AG09309 (cell line): ENCODE results near the gene SPATA2L.
"Not testable (repeated sequence)": the region's sequence is repeated elsewhere in the genome, so short reads cannot be mapped to it uniquely, and the experiment has no call there.

Experiments used
- DNase-seq: peaks from one replicate; pipeline ENCODE4 v3.0.0-alpha.2; 2010; ENCODE audit warnings: low read depth
- H3K4me3 ChIP-seq: 2 replicates; pipeline ENCODE4 v1.5.1; 2011; ENCODE audit warnings: mild to moderate bottlenecking, low read depth, low read length, moderate library complexity; ENCODE audit not compliant: control insufficient read depth
- TF ChIP-seq, protein P1 (sequence below): IDR thresholded peaks from 2 replicates; pipeline ENCODE4 v1.5.1; 2011; ENCODE audit warnings: mild to moderate bottlenecking, low read depth, low read length, inconsistent platforms; ENCODE audit not compliant: insufficient read depth, control insufficient read depth; ENCODE audit errors: missing control alignments

The SPATA2L gene

DNA sequence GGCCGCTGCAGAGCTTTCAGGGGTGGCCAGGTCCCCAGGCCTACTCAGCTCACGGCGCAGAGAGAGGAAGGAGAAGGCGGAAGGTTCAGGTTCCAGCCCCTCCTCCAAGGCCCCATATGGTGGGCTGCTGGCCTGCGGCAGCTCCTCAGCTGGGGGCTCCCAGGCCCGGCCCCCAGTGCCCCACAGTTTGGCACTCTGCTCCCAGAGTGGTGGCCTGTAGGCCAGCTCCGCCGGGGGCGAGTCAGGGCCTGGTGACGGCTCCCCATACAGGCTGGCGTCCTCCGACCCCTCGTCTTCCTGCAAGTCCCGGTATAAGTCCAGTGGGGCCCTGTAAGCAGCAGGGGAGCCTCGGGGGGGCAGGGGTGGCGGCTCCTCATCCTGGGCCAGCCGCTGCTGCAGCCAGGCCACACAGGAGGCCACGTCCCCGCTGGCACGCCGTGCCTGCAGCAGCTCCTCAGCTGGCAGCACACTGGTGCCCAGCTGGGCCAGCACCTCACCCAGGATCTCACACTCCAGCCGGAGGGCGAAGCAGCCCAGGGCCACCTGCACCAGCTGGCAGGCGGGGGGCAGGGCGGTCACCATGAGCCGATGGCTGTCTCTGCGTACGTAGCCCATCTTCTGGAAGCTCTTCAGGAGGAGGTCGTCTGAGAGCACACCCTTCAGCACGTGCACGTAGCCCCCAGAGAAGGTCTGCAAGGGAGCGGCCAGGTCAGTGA lies 3.7 kb downstream of the SPATA2L start:
- H3K4me3 ChIP-seq, result no peak overlapping the region
- DNase-seq, result no peak
- TF ChIP-seq, protein P1, sequence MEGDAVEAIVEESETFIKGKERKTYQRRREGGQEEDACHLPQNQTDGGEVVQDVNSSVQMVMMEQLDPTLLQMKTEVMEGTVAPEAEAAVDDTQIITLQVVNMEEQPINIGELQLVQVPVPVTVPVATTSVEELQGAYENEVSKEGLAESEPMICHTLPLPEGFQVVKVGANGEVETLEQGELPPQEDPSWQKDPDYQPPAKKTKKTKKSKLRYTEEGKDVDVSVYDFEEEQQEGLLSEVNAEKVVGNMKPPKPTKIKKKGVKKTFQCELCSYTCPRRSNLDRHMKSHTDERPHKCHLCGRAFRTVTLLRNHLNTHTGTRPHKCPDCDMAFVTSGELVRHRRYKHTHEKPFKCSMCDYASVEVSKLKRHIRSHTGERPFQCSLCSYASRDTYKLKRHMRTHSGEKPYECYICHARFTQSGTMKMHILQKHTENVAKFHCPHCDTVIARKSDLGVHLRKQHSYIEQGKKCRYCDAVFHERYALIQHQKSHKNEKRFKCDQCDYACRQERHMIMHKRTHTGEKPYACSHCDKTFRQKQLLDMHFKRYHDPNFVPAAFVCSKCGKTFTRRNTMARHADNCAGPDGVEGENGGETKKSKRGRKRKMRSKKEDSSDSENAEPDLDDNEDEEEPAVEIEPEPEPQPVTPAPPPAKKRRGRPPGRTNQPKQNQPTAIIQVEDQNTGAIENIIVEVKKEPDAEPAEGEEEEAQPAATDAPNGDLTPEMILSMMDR, result no peak

DNA sequence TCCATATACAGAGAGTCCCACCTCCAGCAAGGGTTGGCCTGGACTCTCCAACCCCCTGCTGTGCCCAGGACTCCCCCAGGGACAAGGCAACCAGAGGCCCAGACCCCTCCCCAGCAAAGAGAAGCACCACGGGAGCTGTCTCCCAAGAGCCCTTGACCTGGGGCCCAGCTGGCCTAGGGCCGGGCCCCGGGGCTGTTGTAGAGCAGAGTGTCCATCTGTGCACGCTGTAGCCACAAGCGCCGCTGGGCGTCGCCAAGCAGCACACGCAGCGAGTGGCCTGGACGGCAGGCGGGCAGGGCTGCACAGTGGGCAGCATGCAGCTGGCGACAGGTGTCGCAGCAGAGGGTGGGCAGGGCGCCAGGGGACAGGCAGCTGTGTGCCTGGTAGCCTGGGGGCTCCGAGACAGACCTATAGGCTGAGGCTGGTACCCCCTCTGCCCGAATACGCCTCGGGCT lies 4.3 kb downstream of the SPATA2L start:
- no peak for DNase-seq

DNA sequence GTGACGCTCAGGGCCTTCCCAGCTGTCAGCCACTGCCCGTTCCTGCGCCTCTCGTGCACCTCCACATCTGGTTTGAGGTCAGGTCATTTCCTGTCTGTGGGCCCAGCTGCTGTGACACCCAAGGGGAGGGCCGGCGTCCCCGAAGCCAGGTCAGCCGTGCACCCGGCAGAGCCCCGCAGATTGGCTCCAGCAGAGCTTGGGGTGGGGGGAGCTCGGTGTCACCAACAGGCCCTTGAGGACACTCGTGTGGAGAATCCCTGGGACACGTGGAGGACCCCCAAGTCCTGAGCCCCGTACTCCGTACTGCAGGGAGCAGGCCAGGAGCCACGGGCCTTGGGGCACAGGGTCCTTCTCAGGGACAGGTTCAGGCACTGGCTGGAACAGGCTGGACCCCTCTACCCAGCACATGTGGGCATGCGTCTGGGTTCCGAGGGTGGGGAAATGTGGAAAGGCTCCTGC lies 4.8 kb downstream of the SPATA2L start:
- H3K4me3 ChIP-seq, result no peak overlapping the region
- DNase-seq, result no peak
- TF ChIP-seq, protein P1, result no peak

More for the DNA sequence above, 4.3 kb downstream of the SPATA2L start:
- TF ChIP-seq, protein P1, result no peak
- no peak overlapping the region for H3K4me3 ChIP-seq

GRCh38 chr16:89695875-89696669 lies 5.4 kb downstream of the SPATA2L start:
- no peak for DNase-seq
- TF ChIP-seq, protein P1, result no peak

DNA sequence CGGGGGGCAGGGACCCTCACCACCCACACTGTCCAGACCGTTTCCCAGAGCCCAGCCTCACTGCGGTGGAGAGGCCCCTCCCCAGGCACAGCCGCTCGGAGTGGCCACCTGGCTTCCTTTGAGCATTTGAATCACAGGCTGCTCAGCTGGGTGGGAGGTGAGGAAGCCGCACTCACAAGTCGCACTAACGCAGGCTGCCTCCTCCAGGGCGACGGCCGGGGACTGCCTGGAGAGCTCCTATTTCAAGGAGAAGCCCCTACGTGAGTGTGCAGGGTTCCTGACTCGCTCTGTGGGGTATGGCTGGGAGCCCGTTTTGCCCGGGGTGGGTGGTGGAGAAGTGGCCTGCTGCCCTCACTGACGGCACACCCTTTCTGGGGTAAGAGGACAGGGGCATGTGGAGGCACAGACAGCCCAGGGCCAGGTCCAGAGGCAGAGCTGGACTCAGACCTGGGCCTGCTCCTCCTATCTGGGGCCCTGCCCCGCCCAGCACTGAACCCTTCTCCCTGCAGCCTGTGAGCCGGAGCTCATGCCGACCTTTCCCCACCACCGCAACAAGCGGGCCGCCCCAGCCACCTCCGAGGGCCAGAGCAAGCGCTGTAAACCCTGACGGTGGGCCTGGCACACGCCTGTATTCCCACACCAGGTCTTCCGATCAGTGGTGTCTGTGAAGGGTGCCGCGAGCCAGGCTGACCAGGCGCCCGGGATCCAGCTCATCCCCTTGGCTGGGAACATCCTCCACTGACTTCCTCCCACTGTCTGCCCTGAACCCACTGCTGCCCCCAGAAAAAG lies 6.2 kb downstream of the SPATA2L start:
- DNase-seq, result no peak
- TF ChIP-seq, protein P1, result no peak
- H3K4me3 ChIP-seq, result no peak overlapping the region

More at GRCh38 chr16:89695875-89696669, 5.4 kb downstream of the SPATA2L start:
- no peak overlapping the region for H3K4me3 ChIP-seq

- not testable (repeated sequence) for H3K4me3 ChIP-seq, DNase-seq
These were observed 6.8 kb downstream of the SPATA2L start for GRCh38 chr16:89694784-89695085.
